ENCODE data around the gene CLSTN2.

Gene CLSTN2

GRCh38 chr3:140585828-140586227, 650.8 kb downstream of the CLSTN2 start:
- Histone ChIP-seq H3K4ac (ENCODE audit: low read depth in 1 of 2, low read length in 2 of 2) (no peak overlapping the region), H2AK5ac (ENCODE audit: low read length, severe bottlenecking) (peak overlapping the region; percentile 93), H3K4me2 (ENCODE audit: low read length, poor library complexity, severe bottlenecking) (no peak overlapping the region), H3K14ac (ENCODE audit: low read length in 2 of 2) (no peak overlapping the region), H2BK12ac (ENCODE audit: low read length in 2 of 2) (no peak overlapping the region), H2BK5ac (ENCODE audit: low read depth, low read length, poor library complexity, severe bottlenecking) (peak overlapping the region; percentile 74), H4K91ac (ENCODE audit: low read length) (no peak overlapping the region), H3K36me3 (ENCODE audit: control insufficient read depth in 1 of 2, insufficient read depth in 2 of 2, low read depth in 1 of 2, low read length in 2 of 2) (no peaks in the 10 kb centered on the region), H4K8ac (ENCODE audit: low read length) (no peak overlapping the region), H3K27me3 (ENCODE audit: control insufficient read depth in 1 of 2, insufficient read depth in 1 of 2, low read length in 2 of 2) (peaks cover 0 to 8% of the 10 kb centered on the region in 2 experiments), H2BK15ac (ENCODE audit: low read depth, poor library complexity, severe bottlenecking) (no peak overlapping the region), H3K27ac (ENCODE audit: low read length, poor library complexity, severe bottlenecking) (peak overlapping the region; percentile 98), H3K9ac (ENCODE audit: low read length) (no peak overlapping the region), H3K9me3 (ENCODE audit: control insufficient read depth, low read length) (no peaks in the 10 kb centered on the region), H3K4me3 (ENCODE audit: insufficient read depth in 1 of 2, low read depth in 1 of 2, low read length in 2 of 2) (no peak overlapping the region), H2BK120ac (ENCODE audit: low read depth, low read length) (no peak overlapping the region), H3K18ac (ENCODE audit: low read depth in 1 of 2, low read length in 2 of 2) (no peak overlapping the region), H3K79me1 (replicated peaks; ENCODE audit: low read length, poor library complexity, severe bottlenecking) (no peaks in the 10 kb centered on the region), H2AFZ (ENCODE audit: low read depth, low read length) (no peak overlapping the region), H3K23ac (ENCODE audit: low read length in 2 of 2) (no peak overlapping the region), H3K4me1 (ENCODE audit: control insufficient read depth, insufficient read depth, low read depth, low read length) (no peaks in the 10 kb centered on the region)
- whole genome bisulfite sequencing, result 40% methylated on average over 2 of the region's 4 CpGs
- no peak for DNase-seq

GRCh38 chr3:140586311-140586710, 651.3 kb downstream of the CLSTN2 start:
- Histone ChIP-seq H3K36me3 (ENCODE audit: control insufficient read depth in 1 of 2, insufficient read depth in 2 of 2, low read depth in 1 of 2, low read length in 2 of 2) (no peaks in the 10 kb centered on the region), H3K79me1 (replicated peaks; ENCODE audit: low read length, poor library complexity, severe bottlenecking) (no peaks in the 10 kb centered on the region), H2BK15ac (ENCODE audit: low read depth, poor library complexity, severe bottlenecking) (no peak overlapping the region), H3K9me3 (ENCODE audit: control insufficient read depth, low read length) (no peaks in the 10 kb centered on the region), H3K4me3 (ENCODE audit: insufficient read depth in 1 of 2, low read depth in 1 of 2, low read length in 2 of 2) (no peak overlapping the region), H3K27me3 (ENCODE audit: control insufficient read depth in 1 of 2, insufficient read depth in 1 of 2, low read length in 2 of 2) (peaks cover 0 to 8% of the 10 kb centered on the region in 2 experiments), H3K4ac (ENCODE audit: low read depth in 1 of 2, low read length in 2 of 2) (no peak overlapping the region), H3K4me1 (ENCODE audit: control insufficient read depth, insufficient read depth, low read depth, low read length) (no peaks in the 10 kb centered on the region), H4K91ac (ENCODE audit: low read length) (no peak overlapping the region), H2BK5ac (ENCODE audit: low read depth, low read length, poor library complexity, severe bottlenecking) (peak overlapping the region; percentile 92), H2AK5ac (ENCODE audit: low read length, severe bottlenecking) (peak overlapping the region; percentile 92), H3K9ac (ENCODE audit: low read length) (no peak overlapping the region), H3K18ac (ENCODE audit: low read depth in 1 of 2, low read length in 2 of 2) (no peak overlapping the region), H3K4me2 (ENCODE audit: low read length, poor library complexity, severe bottlenecking) (no peak overlapping the region), H2BK12ac (ENCODE audit: low read length in 2 of 2) (no peak overlapping the region), H2AFZ (ENCODE audit: low read depth, low read length) (no peak overlapping the region), H3K23ac (ENCODE audit: low read length in 2 of 2) (no peak overlapping the region), H3K27ac (ENCODE audit: low read length, poor library complexity, severe bottlenecking) (peak overlapping the region; percentile 98), H3K14ac (ENCODE audit: low read length in 2 of 2) (no peak overlapping the region), H2BK120ac (ENCODE audit: low read depth, low read length) (no peak overlapping the region), H4K8ac (ENCODE audit: low read length) (no peak overlapping the region)
- 66% methylated on average over 4 of the region's 4 CpGs for WGBS
- DNase-seq, result no peak

- Histone ChIP-seq H2BK5ac (ENCODE audit: low read depth, low read length, poor library complexity, severe bottlenecking) (peak overlapping the region; percentile 76), H3K23ac (ENCODE audit: low read length in 2 of 2) (no peak overlapping the region), H3K18ac (ENCODE audit: low read depth in 1 of 2, low read length in 2 of 2) (no peak overlapping the region), H4K91ac (ENCODE audit: low read length) (no peak overlapping the region), H2BK12ac (ENCODE audit: low read length in 2 of 2) (no peak overlapping the region), H3K27ac (ENCODE audit: low read length, poor library complexity, severe bottlenecking) (peak overlapping the region; percentile 69), H3K4me3 (ENCODE audit: insufficient read depth in 1 of 2, low read depth in 1 of 2, low read length in 2 of 2) (no peak overlapping the region), H3K79me1 (replicated peaks; ENCODE audit: low read length, poor library complexity, severe bottlenecking) (no peaks in the 10 kb centered on the region), H2AFZ (ENCODE audit: low read depth, low read length) (no peak overlapping the region), H3K4me1 (ENCODE audit: control insufficient read depth, insufficient read depth, low read depth, low read length) (no peaks in the 10 kb centered on the region), H3K9me3 (ENCODE audit: control insufficient read depth, low read length) (no peaks in the 10 kb centered on the region), H3K9ac (ENCODE audit: low read length) (no peak overlapping the region), H3K14ac (ENCODE audit: low read length in 2 of 2) (no peak overlapping the region), H4K8ac (ENCODE audit: low read length) (no peak overlapping the region), H3K4me2 (ENCODE audit: low read length, poor library complexity, severe bottlenecking) (no peak overlapping the region), H3K4ac (ENCODE audit: low read depth in 1 of 2, low read length in 2 of 2) (no peak overlapping the region), H3K27me3 (ENCODE audit: control insufficient read depth in 1 of 2, insufficient read depth in 1 of 2, low read length in 2 of 2) (peaks cover 0 to 19% of the 10 kb centered on the region in 2 experiments), H2AK5ac (ENCODE audit: low read length, severe bottlenecking) (peak overlapping the region; percentile 57), H3K36me3 (ENCODE audit: control insufficient read depth in 1 of 2, insufficient read depth in 2 of 2, low read depth in 1 of 2, low read length in 2 of 2) (no peaks in the 10 kb centered on the region), H2BK15ac (ENCODE audit: low read depth, poor library complexity, severe bottlenecking) (no peak overlapping the region), H2BK120ac (ENCODE audit: low read depth, low read length) (no peak overlapping the region)
- WGBS, result 17% methylated on average over 1 of the region's 3 CpGs
- no peak for DNase-seq
Observed at GRCh38 chr3:140588558-140588957, 653.6 kb downstream of the CLSTN2 start.

DNA sequence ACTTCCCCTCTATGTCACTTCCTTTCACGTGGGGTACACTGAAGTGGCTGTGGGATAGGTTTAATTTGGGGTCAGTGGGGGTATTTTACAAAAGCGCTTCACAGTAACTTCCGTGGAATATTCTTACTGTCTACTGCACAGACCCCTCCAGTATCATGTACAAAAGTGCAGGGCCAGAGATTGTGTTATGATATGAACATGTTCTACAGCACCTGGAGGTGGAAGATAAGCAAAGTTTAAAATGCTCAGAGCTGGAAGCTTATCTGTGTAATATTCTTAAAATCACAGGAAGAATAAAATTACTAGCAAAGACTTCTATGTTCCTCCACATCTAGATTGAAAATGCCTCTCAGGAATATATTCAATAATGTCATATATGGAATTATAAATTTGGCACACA, 658.8 kb downstream of the CLSTN2 start:
- H2BK120ac ChIP-seq (ENCODE audit: low read depth, low read length), result no peak overlapping the region
- WGBS, result no CpG with 5 or more reads among the region's 3 CpGs

More for the DNA sequence above, 658.8 kb downstream of the CLSTN2 start:
- Histone ChIP-seq H3K9ac (ENCODE audit: low read length) (no peak overlapping the region), H4K8ac (ENCODE audit: low read length) (no peak overlapping the region), H2BK12ac (ENCODE audit: low read length in 2 of 2) (no peak overlapping the region), H3K4ac (ENCODE audit: low read depth in 1 of 2, low read length in 2 of 2) (no peak overlapping the region), H3K23ac (ENCODE audit: low read length in 2 of 2) (no peak overlapping the region), H3K27me3 (ENCODE audit: control insufficient read depth in 1 of 2, insufficient read depth in 1 of 2, low read length in 2 of 2) (peaks cover 0 to 12% of the 10 kb centered on the region in 2 experiments), H3K9me3 (ENCODE audit: control insufficient read depth, low read length) (no peaks in the 10 kb centered on the region), H3K4me1 (ENCODE audit: control insufficient read depth, insufficient read depth, low read depth, low read length) (no peaks in the 10 kb centered on the region), H2BK5ac (ENCODE audit: low read depth, low read length, poor library complexity, severe bottlenecking) (no peak overlapping the region), H2BK15ac (ENCODE audit: low read depth, poor library complexity, severe bottlenecking) (no peak overlapping the region), H3K27ac (ENCODE audit: low read length, poor library complexity, severe bottlenecking) (no peak overlapping the region), H3K79me1 (replicated peaks; ENCODE audit: low read length, poor library complexity, severe bottlenecking) (no peaks in the 10 kb centered on the region), H3K4me2 (ENCODE audit: low read length, poor library complexity, severe bottlenecking) (no peak overlapping the region), H2AK5ac (ENCODE audit: low read length, severe bottlenecking) (no peak overlapping the region), H2AFZ (ENCODE audit: low read depth, low read length) (no peak overlapping the region), H3K18ac (ENCODE audit: low read depth in 1 of 2, low read length in 2 of 2) (no peak overlapping the region), H3K4me3 (ENCODE audit: insufficient read depth in 1 of 2, low read depth in 1 of 2, low read length in 2 of 2) (no peak overlapping the region), H3K14ac (ENCODE audit: low read length in 2 of 2) (no peak overlapping the region), H4K91ac (ENCODE audit: low read length) (no peak overlapping the region), H3K36me3 (ENCODE audit: control insufficient read depth in 1 of 2, insufficient read depth in 2 of 2, low read depth in 1 of 2, low read length in 2 of 2) (no peaks in the 10 kb centered on the region)
- DNase-seq, result no peak
